CD4-positive, alpha-beta T cell (primary cell): ENCODE results near the gene JADE3. TPM values are rescaled to one million over a fixed set of nuclear protein-coding genes. Genes with fewer than 3 reads are reported as not detected.

Experiments used
- ATAC-seq: fragments of 200-7000 bp; cut with Tn5 transposase; one replicate; pipeline ENCODE4 v1.10.0; 2022; ENCODE audit warnings: mild to moderate bottlenecking; ENCODE audit not compliant: poor library complexity
- CTCF ChIA-PET: fragments of 350-600 bp; sonication (Branson Sonifier 250); formaldehyde crosslinking; loops from one replicate; lab custom pipeline; 2021; ENCODE audit warnings: antibody characterized with exemption, inconsistent platforms; lab: Charles Lee
- POLR2A ChIA-PET: fragments of 350-600 bp; sonication (Branson Sonifier 250); formaldehyde crosslinking; loops from one replicate; lab custom pipeline; 2021; ENCODE audit warnings: antibody characterized with exemption, inconsistent platforms; lab: Charles Lee
- DNase-seq, 14 experiments: peaks; one replicate each; pipeline ENCODE4 v3.0.0-alpha.2; 2013 to 2020; ENCODE audit warnings: mixed read lengths in 2 of 14
- H3K27ac ChIP-seq, 2 donors: one replicate each; pipeline versions ENCODE4 v1.5.1 to v1.7.0; 2013; ENCODE audit warnings: low read length in 2 of 2, low read depth in 1 of 2, mild to moderate bottlenecking in 1 of 2
- H3K27me3 ChIP-seq, 2 experiments: 1 replicate in 1 of 2; 2 replicates in 1 of 2; pipeline versions ENCODE4 v1.6.1 to v1.7.0; 2013; ENCODE audit warnings: low read length in 2 of 2, control low read depth in 1 of 2, mild to moderate bottlenecking in 1 of 2, moderate library complexity in 1 of 2; ENCODE audit not compliant: insufficient read depth in 2 of 2, control insufficient read depth in 1 of 2
- H3K36me3 ChIP-seq: one replicate; pipeline ENCODE4 v1.6.1; 2013; ENCODE audit warnings: low read length, control low read depth; ENCODE audit not compliant: insufficient read depth
- H3K4me1 ChIP-seq: one replicate; pipeline ENCODE4 v1.6.1; 2013; ENCODE audit warnings: low read length, control low read depth; ENCODE audit not compliant: insufficient read depth
- H3K4me3 ChIP-seq: one replicate; pipeline ENCODE4 v1.5.1; 2013; ENCODE audit warnings: mild to moderate bottlenecking, low read length, moderate library complexity
- H3K9me3 ChIP-seq, 2 experiments: 1 replicate in 1 of 2; 2 replicates in 1 of 2; pipeline versions ENCODE4 v1.6.1 to v1.7.0; 2013; ENCODE audit warnings: low read length in 2 of 2, mild to moderate bottlenecking in 2 of 2, control low read depth in 1 of 2, moderate library complexity in 1 of 2; ENCODE audit not compliant: control insufficient read depth in 1 of 2, insufficient read depth in 1 of 2
- H3K27ac Mint-ChIP-seq: one replicate; pipeline ENCODE4 v1.8.0; 2020; ENCODE audit warnings: mixed read lengths
- H3K27me3 Mint-ChIP-seq: one replicate; pipeline ENCODE4 v1.8.0; 2021; ENCODE audit warnings: mixed read lengths
- H3K36me3 Mint-ChIP-seq: one replicate; pipeline ENCODE4 v1.8.0; 2021; ENCODE audit warnings: low read depth, mixed read lengths
- H3K4me1 Mint-ChIP-seq: one replicate; pipeline ENCODE4 v1.8.0; 2021; ENCODE audit warnings: low read depth, mixed read lengths
- H3K4me3 Mint-ChIP-seq: one replicate; pipeline ENCODE4 v1.8.0; 2020; ENCODE audit warnings: mild to moderate bottlenecking, mixed read lengths
- H3K9me3 Mint-ChIP-seq: one replicate; pipeline ENCODE4 v1.8.0; 2020; ENCODE audit warnings: mixed read lengths
- intact Hi-C, 2 experiments: fragments of 100-400 bp; cut with DNase I in 1 of 2; cut with micrococcal nuclease in 1 of 2; formaldehyde crosslinking; loops; one replicate each; pipeline versions ENCODE4 v1.15.1 to v1.9.0; 2023 to 2025; cut with DNase I, micrococcal nuclease
- total RNA-seq, 174 experiments: library from RNA in 2 of 174; stranded (reverse) in 2 of 174; gene quantifications; one replicate each; pipeline ENCODE4 v1.2.3 and lab custom pipeline; 2021 to 2026
- TF ChIP-seq, protein P1 (sequence below): fragments of 200-600 bp; IDR thresholded peaks from one replicate; pipeline ENCODE4 v1.8.0; 2022; ENCODE audit warnings: antibody characterized with exemption, mild to moderate bottlenecking

Gene JADE3
- total RNA-seq, 2 experiments from 2014 or later, result 0.05 to 0.20 TPM

DNA sequence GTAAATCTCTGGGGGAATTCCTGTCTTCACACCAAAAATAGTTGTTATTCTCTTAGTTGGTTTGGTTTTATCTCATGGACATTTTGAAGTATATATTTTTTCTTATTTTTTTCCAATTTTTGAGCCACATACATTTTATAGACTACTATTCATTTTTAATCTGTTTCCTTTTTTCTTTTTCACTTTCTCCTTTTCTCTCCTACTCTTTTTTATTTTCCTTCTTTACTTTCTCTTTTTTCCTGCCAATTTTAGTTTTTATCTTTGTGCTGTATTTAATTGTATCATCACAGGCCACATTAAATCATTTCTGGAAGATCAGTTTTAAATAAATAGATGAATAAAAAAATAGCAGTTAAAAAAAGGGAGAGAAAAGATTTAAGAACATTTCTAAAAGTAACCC, 14.0 kb upstream of the JADE3 start:
- CTCF ChIA-PET, result no interaction called here

DNA sequence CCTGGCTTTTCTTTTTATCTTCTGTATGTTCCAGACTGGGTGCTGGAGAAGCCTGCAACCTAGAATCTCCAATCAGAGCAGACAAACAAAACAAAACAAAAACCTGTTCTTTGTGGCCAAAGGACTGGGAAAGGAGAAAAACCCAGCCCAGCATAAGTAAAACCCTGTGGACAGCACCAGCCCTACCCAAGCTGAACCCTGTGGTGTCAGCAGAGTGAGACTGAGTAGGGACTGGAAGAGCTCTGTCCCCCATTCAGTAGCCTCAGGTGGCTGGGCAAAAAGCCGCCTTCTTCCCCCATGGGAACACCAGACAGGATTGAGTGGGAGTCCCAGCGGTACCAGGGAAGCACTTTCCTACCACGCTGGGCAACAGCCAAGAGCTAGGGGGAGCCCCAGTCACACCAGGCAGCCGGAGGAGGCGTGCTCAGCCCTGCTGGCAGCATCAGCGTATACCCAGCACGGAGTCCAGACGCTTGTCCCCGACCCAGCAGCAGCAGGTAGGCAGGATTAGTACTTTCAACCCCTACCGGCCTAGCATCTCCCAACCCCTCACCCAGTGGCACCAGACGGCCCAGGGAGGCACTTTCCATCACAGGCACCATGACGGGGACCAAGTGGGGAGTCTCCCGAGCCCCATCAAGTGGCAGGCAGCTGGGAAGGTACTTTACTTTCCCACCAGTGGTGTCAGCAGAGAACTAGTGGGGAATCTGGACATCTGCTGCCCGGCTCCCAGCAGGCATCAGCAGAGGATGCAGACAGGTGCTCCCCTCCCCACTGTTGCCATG, 8.6 kb upstream of the JADE3 start:
- TF ChIP-seq, protein P1, sequence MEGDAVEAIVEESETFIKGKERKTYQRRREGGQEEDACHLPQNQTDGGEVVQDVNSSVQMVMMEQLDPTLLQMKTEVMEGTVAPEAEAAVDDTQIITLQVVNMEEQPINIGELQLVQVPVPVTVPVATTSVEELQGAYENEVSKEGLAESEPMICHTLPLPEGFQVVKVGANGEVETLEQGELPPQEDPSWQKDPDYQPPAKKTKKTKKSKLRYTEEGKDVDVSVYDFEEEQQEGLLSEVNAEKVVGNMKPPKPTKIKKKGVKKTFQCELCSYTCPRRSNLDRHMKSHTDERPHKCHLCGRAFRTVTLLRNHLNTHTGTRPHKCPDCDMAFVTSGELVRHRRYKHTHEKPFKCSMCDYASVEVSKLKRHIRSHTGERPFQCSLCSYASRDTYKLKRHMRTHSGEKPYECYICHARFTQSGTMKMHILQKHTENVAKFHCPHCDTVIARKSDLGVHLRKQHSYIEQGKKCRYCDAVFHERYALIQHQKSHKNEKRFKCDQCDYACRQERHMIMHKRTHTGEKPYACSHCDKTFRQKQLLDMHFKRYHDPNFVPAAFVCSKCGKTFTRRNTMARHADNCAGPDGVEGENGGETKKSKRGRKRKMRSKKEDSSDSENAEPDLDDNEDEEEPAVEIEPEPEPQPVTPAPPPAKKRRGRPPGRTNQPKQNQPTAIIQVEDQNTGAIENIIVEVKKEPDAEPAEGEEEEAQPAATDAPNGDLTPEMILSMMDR, result peak; percentile 50
- H3K4me1 Mint-ChIP-seq, result no peaks in the 10 kb centered on the region
- Histone ChIP-seq H3K9me3 (no peaks in the 10 kb centered on the region), H3K4me3 (peak overlapping the region; percentile 31), H3K4me1 (peaks cover 8% of the 10 kb centered on the region), H3K27me3 (peaks cover 0 to 3% of the 10 kb centered on the region in 2 experiments), H3K36me3 (no peaks in the 10 kb centered on the region), H3K27ac (no peak overlapping the region)
- CTCF ChIA-PET, result interaction anchor here (1.0 to 1.3 kb wide), 3 partner anchors 10 to 127 kb away, joined by 3 to 4 read pairs (median 3); no protein-coding TSS in a partner anchor
- no peaks in the 10 kb centered on the region for H3K27me3 Mint-ChIP-seq
- H3K36me3 Mint-ChIP-seq, result no peaks in the 10 kb centered on the region
- ATAC-seq (peak; percentile 85), DNase-seq (peak; percentile 15 to 75 (median 42))
- H3K9me3 Mint-ChIP-seq, result no peaks in the 10 kb centered on the region
- H3K27ac Mint-ChIP-seq, result no peak overlapping the region
- POLR2A ChIA-PET, result interaction anchor here (0.7 to 1.1 kb wide), 2 partner anchors 65 to 67 kb away, joined by 3 read pairs; partner anchors contain the start of gene RP2
- intact Hi-C loops, result loop anchor here in 1 of 2 experiments (5.0 to 10.0 kb wide), 2 partner anchors 129 to 191 kb away; no protein-coding TSS in a partner anchor
- peak overlapping the region; percentile 38 for H3K4me3 Mint-ChIP-seq

More for the DNA sequence above, 14.0 kb upstream of the JADE3 start:
- Mint-ChIP-seq H3K27me3 (peaks cover 5% of the 10 kb centered on the region), H3K27ac (no peak overlapping the region), H3K4me1 (no peaks in the 10 kb centered on the region), H3K4me3 (no peak overlapping the region), H3K36me3 (no peaks in the 10 kb centered on the region), H3K9me3 (no peaks in the 10 kb centered on the region)
- H3K36me3 ChIP-seq, result no peaks in the 10 kb centered on the region
- POLR2A ChIA-PET, result no interaction called here
- DNase-seq (no peak), ATAC-seq (no peak)
- no peak overlapping the region for H3K27ac ChIP-seq
- TF ChIP-seq, protein P1, result no peak
- no peaks in the 10 kb centered on the region for H3K4me1 ChIP-seq
- intact Hi-C loops, result no loop called here
- peaks cover 0 to 3% of the 10 kb centered on the region in 2 experiments for H3K27me3 ChIP-seq
- no peak overlapping the region for H3K4me3 ChIP-seq
- H3K9me3 ChIP-seq, result no peaks in the 10 kb centered on the region

DNA sequence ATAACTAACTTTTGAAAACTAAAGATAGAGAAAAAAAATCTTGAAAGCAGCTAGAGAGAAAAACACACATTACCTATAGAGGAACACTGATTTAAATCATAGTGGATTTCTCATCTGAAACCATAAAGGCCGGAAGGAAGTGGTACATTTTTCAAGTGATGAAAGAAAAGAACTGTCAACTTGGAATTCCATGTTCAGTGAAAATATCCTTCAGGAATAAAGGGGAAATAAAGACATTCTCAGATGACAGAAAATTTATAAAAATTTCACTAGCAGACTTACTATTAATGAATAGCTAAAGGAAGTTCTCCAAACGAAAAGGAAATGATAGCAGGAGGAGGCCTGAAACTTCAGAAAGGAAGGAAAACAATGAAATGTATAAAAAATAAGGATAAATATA, 7.6 kb upstream of the JADE3 start:
- H3K9me3 ChIP-seq, result no peaks in the 10 kb centered on the region
- no peaks in the 10 kb centered on the region for H3K4me1 Mint-ChIP-seq
- no peak overlapping the region for H3K4me3 Mint-ChIP-seq
- no peaks in the 10 kb centered on the region for H3K27me3 ChIP-seq
- H3K27ac ChIP-seq, result no peak overlapping the region
- H3K9me3 Mint-ChIP-seq, result no peaks in the 10 kb centered on the region
- TF ChIP-seq, protein P1, result no peak
- H3K4me3 ChIP-seq, result no peak overlapping the region
- ChIA-PET CTCF (no interaction called here), POLR2A (interaction anchor here (1.1 kb wide), 1 partner anchor 68 kb away, joined by 3 read pairs; the partner anchor contains the start of gene RP2)
- no peak overlapping the region for H3K27ac Mint-ChIP-seq
- intact Hi-C loops, result loop anchor here in 1 of 2 experiments (5.0 to 10.0 kb wide), 2 partner anchors 128 to 190 kb away; no protein-coding TSS in a partner anchor
- H3K27me3 Mint-ChIP-seq, result no peaks in the 10 kb centered on the region
- DNase-seq, result no peak
- H3K4me1 ChIP-seq, result peaks cover 8% of the 10 kb centered on the region
- no peaks in the 10 kb centered on the region for H3K36me3 ChIP-seq
- H3K36me3 Mint-ChIP-seq, result no peaks in the 10 kb centered on the region
- ATAC-seq, result no peak
